T-helper 2 cell treated with Interferon-gamma antibody and Interleukin-4, amounts not matched to agents 5 μg/mL and 100 μg/mL, for 36 hours (primary cell): ENCODE results near the gene SLC15A4.
A peak's percentile ranks its signal among the peaks of the same experiment; 100 is the strongest.

Experiments
- DNase-seq: peaks from one replicate; pipeline ENCODE4 v3.0.0; 2021; ENCODE audit warnings: low spot score
- H3K27ac Mint-ChIP-seq: one replicate; pipeline ENCODE4 v1.8.0; 2021; ENCODE audit warnings: mild to moderate bottlenecking, mixed read lengths
- H3K27me3 Mint-ChIP-seq: one replicate; pipeline ENCODE4 v1.8.0; 2021; ENCODE audit warnings: low read depth, mixed read lengths
- H3K36me3 Mint-ChIP-seq: one replicate; pipeline ENCODE4 v1.8.0; 2021; ENCODE audit warnings: low read depth, mixed read lengths
- H3K4me1 Mint-ChIP-seq: one replicate; pipeline ENCODE4 v1.8.0; 2021; ENCODE audit warnings: low read depth, mixed read lengths
- H3K4me3 Mint-ChIP-seq: one replicate; pipeline ENCODE4 v1.8.0; 2022; ENCODE audit warnings: mild to moderate bottlenecking, moderate library complexity, mixed read lengths
- H3K9me3 Mint-ChIP-seq: one replicate; pipeline ENCODE4 v1.8.0; 2021; ENCODE audit warnings: mixed read lengths

SLC15A4 gene

DNA sequence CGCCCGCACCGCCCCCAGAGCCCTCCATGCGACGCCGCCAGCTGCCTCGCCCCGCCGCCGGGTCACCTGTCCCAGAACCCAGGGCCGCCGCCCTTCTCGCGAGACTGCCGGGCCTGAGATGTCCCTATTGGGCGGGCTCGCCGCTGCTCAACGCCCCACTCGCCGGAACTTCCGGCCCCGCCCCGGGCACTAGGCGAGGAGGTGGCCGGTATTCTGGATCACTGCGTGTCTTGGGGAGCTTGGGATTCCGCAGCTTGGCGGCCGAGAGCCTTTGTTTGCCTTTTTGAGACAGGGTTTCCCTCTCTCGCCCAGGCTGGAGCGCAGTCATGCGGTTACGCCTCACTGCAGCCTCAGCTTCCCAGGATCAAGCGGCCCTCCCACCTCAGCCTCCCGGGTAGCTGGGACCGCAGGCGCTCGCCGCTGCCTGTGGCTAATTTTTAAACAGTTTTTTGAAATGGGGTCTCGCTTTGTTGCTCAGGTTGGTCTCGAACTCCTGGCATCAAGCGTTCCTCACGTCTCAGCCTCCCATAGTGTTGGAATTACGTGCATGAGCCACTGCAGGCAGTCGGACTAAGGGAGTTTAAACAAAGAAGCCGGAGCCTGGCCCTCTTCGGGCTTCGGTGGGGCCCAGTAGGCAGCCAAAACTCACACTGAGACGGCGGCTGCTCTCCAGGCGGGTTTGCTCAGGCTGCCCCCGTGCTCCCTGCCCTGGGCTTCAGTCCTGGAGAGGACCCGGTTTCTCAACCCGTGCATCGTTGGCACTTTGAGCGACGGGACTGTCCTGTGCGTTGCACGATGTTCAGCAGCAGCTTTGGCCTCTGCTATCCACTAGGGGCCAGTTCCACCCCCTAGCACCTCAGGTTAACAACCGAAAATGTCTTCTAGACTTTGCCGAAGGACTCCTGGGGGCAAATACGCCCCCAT lies at the start of gene SLC15A4:
Gene SLC15A4 (minus strand): TSS at position 43 of the 924 bp plus-strand sequence. CDS start 15 bp downstream, at position 28.
- H3K9me3 Mint-ChIP-seq, result peaks cover 7% of the 10 kb centered on the region
- DNase-seq, result peak; percentile 96
- peaks cover 34% of the 10 kb centered on the region for H3K4me1 Mint-ChIP-seq
- no peaks in the 10 kb centered on the region for H3K27me3 Mint-ChIP-seq
- peak within 1 kb of the TSS; percentile 87 for H3K4me3 Mint-ChIP-seq
- H3K27ac Mint-ChIP-seq, result peak within 1 kb of the TSS; percentile 85
- peaks cover 14% of the 10 kb centered on the region for H3K36me3 Mint-ChIP-seq

DNA sequence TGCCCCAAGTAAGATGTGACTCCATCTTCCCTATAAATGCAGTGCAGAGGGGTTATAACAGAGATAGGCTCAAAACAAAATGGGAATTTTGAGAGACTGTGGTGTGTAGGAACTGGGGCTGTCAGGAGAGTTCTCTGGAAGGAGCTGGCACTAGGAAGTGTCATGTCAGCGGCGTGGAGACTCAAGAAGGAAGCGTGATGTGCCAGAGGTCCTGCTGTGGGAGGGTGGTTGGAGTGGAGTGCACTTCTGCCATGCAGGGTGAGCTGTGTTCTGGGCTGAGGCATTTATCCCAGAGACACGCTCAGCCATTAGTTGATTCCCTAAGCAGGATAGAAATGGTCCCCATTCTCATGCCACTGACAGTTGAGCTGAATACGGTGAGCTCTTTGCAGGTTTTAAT lies 48.5 kb upstream of the SLC15A4 start:
- no peak for DNase-seq
- Mint-ChIP-seq H3K27me3 (no peaks in the 10 kb centered on the region), H3K4me3 (no peak overlapping the region)

DNA sequence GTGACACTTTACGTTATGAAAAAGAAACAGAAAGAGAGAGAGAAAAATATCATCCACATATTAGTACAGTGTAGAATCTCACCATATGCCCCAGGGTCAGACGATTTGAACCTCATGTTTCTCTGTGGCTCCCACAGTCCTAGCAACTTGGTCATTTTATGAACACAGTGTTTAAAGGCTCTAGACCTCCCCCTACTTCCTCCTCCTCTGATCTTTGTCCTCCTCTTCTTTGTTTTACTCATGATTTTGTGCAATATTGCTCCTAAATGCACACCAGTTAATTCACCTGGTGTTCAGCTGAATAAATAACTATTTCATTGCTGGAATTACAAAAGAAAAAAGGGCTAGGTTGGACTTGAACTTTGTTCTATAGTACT lies 47.7 kb upstream of the SLC15A4 start:
- no peaks in the 10 kb centered on the region for H3K4me1 Mint-ChIP-seq
- H3K4me3 Mint-ChIP-seq, result no peak overlapping the region
- H3K36me3 Mint-ChIP-seq, result peaks cover 2% of the 10 kb centered on the region
- H3K9me3 Mint-ChIP-seq, result peaks cover 11% of the 10 kb centered on the region
- no peak for DNase-seq
- no peak overlapping the region for H3K27ac Mint-ChIP-seq
- no peaks in the 10 kb centered on the region for H3K27me3 Mint-ChIP-seq

More for the DNA sequence above, 48.5 kb upstream of the SLC15A4 start:
- Mint-ChIP-seq H3K9me3 (peaks cover 19% of the 10 kb centered on the region), H3K27ac (no peak overlapping the region), H3K4me1 (no peaks in the 10 kb centered on the region), H3K36me3 (peaks cover 2% of the 10 kb centered on the region)

DNA sequence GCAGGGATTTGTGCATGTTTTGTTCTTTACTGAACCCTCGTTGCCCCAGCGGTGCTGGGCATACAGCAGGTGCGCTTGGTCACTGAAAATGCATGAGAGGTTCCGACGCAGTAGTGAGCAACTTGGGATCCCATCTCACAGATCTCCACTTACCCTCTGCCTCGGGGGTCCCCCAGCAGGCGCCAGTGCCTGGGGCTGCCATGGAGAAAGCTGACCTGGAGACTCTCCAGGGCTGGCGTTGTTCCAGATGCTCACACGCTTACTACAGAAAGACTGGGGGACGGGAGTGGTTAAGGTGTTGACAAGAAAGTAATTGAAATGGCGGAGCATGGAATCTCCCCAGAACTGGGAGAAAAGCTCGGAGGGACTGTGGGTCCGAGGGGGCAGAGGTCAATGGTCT lies 43.7 kb upstream of the SLC15A4 start:
- no peak for DNase-seq
- Mint-ChIP-seq H3K36me3 (no peaks in the 10 kb centered on the region), H3K27ac (no peak overlapping the region), H3K27me3 (no peaks in the 10 kb centered on the region), H3K9me3 (no peaks in the 10 kb centered on the region), H3K4me3 (no peak overlapping the region), H3K4me1 (peaks cover 6% of the 10 kb centered on the region)

DNA sequence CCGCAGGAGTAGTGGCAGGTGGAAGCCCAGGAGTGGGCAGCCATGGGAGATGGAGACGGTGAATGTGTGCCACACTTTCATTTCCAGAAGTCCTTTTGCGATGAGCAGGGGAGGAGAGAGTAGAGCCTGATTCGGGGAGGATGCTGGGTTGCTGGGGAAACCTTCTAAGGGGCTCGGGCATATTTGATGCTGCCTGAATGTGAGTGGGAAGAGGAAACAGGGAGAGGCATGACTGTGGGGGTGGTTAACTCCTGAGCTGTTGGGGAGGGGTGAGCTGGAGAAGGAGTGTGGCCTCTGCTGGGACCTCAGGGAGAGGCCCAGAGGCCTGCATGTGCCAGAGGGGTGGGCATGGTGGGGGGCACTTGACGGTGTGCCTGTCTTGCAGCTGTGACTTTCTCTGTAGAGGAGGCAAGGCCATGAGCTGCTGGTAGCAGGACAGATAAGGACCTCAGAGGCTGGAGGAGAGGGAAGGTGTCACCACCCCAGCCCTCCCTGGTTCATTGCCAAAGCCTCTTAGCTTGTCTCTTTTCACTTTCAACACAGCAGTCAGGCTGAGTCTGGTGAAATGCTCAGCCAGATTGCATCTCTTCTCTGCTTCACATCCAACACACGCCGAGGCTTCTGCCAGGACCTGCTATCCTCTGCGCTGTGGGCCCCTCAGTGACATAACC lies 40.9 kb upstream of the SLC15A4 start:
- H3K9me3 Mint-ChIP-seq, result no peaks in the 10 kb centered on the region
- H3K27me3 Mint-ChIP-seq, result no peaks in the 10 kb centered on the region
- DNase-seq, result no peak
- H3K27ac Mint-ChIP-seq, result no peak overlapping the region
- H3K36me3 Mint-ChIP-seq, result no peaks in the 10 kb centered on the region
- no peak overlapping the region for H3K4me3 Mint-ChIP-seq
- peaks cover 6% of the 10 kb centered on the region for H3K4me1 Mint-ChIP-seq

DNA sequence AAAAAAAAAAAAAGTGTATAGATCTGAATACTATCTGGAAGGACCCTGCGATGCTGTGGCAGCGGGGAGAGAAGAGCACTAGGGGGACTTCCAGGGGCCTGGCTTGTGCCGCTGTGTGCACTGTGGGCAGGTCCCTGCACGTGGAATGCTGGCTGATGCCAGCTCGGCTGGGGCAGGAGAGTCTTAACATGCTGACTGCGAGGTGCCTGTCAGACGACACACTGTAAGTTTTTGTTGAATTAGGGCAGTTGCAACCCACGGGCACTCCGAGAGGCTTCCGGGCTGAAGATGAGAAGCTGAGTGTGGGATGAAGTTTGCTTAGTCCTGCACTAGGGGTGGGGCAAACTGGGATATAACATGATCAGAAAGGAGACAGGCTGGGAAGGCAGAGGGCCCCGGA lies 40.2 kb upstream of the SLC15A4 start:
- peaks cover 6% of the 10 kb centered on the region for H3K4me1 Mint-ChIP-seq
- H3K27ac Mint-ChIP-seq, result no peak overlapping the region
- no peaks in the 10 kb centered on the region for H3K9me3 Mint-ChIP-seq
- DNase-seq, result no peak
- H3K36me3 Mint-ChIP-seq, result no peaks in the 10 kb centered on the region
- peaks cover under 1% of the 10 kb centered on the region for H3K27me3 Mint-ChIP-seq
- no peak overlapping the region for H3K4me3 Mint-ChIP-seq

DNA sequence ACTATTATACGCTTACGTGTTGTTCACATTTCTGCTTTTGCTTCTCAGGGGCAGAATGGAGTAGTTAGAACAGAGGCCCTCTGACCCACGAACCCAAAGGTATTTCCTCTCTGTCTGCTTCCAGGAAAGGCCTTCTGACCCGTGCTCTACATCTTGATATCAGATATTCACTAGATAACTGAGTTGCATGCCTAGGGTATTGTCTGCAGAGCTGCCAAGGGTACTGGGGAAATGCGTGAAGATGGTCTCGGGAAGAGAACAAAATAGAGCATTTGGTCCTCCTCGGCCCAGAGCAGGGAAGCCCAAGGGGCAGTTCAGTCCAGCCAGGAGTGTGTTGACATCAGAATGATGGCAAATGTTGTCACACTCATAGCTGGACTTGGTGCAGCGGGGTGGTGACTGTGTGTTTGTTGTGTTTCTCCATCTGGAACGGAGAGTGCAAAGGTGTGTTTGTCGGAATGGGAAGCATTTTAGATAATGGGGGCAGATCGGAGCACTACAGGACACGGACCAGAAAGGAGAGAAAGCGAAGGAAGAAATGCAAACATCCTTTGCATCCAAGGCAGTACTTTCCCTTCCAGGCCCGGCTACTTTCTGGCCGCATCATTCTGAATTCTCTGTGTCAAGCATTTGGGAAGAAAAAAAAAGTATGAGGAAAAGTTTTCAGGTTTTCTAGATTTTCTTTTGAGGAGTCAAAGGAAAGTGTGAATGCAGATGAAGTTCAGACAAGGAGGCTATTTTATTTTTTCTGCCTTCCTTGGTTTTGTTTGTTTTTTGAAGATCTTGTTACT lies 37.7 kb upstream of the SLC15A4 start:
- Mint-ChIP-seq H3K27ac (no peak overlapping the region), H3K36me3 (no peaks in the 10 kb centered on the region), H3K27me3 (peaks cover 6% of the 10 kb centered on the region), H3K4me3 (no peak overlapping the region), H3K9me3 (no peaks in the 10 kb centered on the region), H3K4me1 (peaks cover 6% of the 10 kb centered on the region)
- no peak for DNase-seq

DNA sequence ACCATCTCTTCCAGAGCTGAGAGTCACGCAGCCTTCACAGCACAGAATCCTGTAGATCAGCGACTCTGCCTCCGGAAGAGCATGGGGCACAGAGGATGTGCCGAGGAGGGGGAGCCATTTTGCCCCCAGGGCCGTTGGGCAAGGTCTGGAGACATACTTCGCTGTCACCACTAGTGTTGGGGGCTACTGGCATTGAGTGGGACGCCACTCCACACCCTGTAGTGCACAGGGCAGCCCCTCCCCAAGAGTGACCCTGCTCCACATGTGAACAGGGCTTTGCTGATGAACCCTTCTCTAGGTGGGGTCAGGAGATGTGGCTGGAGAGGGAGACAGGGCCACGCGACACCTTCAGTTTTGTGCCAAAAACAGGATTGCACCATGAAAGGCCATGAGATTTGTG lies 35.6 kb upstream of the SLC15A4 start:
- Mint-ChIP-seq H3K4me1 (peaks cover 2% of the 10 kb centered on the region), H3K36me3 (no peaks in the 10 kb centered on the region), H3K4me3 (no peak overlapping the region), H3K27ac (no peak overlapping the region), H3K27me3 (peaks cover 18% of the 10 kb centered on the region), H3K9me3 (no peaks in the 10 kb centered on the region)
- DNase-seq, result no peak

DNA sequence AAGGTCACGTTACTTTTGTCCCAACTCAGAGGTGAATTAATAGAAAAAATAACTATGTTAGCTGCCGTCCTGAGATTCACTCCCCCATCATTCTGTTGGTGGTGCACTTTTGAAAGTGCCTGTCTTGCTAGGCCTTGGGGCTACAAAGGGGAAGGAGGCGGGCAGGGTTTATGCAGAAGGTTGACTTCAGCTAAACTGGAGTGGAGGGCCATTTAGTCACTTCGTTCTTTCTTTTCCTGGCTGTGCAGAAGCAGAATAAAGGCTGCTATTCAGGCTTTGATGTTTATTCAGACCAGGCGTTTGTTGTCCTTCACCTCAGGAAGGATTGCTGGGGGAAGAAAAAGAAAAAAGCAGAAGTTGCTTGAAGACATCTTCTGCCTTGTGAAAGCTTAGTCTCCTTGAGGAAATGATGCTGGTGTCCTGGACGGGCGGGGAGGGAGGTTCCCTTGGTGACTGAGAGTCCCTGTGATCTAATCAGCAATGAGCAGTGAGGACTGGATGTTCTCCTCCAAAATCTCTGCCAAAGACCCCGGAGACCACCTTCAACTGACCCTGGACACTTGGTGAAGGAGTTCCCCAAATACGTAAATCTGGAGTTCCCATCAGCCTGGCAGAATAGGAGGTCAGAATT lies 33.5 kb upstream of the SLC15A4 start:
- no peak overlapping the region for H3K27ac Mint-ChIP-seq
- H3K36me3 Mint-ChIP-seq, result no peaks in the 10 kb centered on the region
- no peaks in the 10 kb centered on the region for H3K9me3 Mint-ChIP-seq
- no peaks in the 10 kb centered on the region for H3K4me1 Mint-ChIP-seq
- peaks cover 26% of the 10 kb centered on the region for H3K27me3 Mint-ChIP-seq
- no peak overlapping the region for H3K4me3 Mint-ChIP-seq
- no peak for DNase-seq

DNA sequence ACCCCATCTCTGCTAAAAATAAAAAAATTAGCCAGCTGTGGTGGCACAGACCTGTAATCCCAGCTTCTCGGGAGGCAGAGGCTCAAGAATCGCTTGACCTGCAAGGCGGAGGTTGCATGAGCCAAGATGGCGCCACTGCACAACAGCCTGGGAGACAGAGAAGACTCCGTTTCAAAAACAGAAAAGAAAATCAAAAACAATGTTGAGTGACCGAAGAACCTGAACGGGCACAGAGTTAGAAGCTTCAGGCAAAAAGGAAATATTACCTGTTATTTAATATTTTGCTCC lies 33.0 kb upstream of the SLC15A4 start:
- Mint-ChIP-seq H3K27ac (no peak overlapping the region), H3K4me3 (no peak overlapping the region), H3K36me3 (no peaks in the 10 kb centered on the region), H3K9me3 (no peaks in the 10 kb centered on the region), H3K4me1 (no peaks in the 10 kb centered on the region), H3K27me3 (peaks cover 31% of the 10 kb centered on the region)
- DNase-seq, result no peak

DNA sequence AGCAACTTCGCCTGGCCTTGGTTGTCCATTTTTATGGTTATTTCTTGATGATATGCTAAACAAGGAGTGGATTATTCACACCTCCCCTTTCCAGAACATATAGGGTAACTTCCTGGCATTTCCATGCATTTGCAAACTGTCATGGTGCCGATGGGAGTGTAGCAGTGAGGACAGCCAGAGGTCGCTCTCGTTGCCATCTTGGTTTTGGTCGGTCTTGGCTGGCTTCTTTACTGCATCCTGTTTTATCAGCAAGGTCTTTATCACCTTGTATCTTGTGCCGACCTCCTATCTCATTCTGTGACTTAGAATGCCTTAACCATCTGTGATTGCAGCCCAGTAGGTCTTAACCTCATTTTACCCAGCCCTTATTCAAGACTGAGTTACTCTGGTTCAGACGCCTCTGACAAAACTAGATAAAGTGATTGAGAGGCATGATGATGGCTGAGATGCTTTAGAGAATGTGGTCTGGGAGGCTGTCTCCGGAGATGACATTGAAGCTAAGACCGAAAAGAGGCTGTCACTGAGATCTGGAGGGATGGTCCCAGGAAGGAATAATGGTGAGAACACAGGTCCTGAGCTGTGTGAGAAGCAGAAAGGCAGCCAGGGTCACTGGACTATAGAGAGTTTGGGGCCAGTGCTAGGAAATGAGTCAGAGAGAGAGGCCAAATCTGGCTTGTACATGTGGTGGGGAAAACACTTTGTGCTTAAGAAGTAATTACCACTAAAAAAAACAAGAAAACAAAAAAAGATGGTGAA lies 32.5 kb upstream of the SLC15A4 start:
- Mint-ChIP-seq H3K9me3 (no peaks in the 10 kb centered on the region), H3K27ac (no peak overlapping the region), H3K27me3 (peaks cover 32% of the 10 kb centered on the region), H3K4me3 (no peak overlapping the region), H3K36me3 (no peaks in the 10 kb centered on the region), H3K4me1 (no peaks in the 10 kb centered on the region)
- DNase-seq, result no peak

DNA sequence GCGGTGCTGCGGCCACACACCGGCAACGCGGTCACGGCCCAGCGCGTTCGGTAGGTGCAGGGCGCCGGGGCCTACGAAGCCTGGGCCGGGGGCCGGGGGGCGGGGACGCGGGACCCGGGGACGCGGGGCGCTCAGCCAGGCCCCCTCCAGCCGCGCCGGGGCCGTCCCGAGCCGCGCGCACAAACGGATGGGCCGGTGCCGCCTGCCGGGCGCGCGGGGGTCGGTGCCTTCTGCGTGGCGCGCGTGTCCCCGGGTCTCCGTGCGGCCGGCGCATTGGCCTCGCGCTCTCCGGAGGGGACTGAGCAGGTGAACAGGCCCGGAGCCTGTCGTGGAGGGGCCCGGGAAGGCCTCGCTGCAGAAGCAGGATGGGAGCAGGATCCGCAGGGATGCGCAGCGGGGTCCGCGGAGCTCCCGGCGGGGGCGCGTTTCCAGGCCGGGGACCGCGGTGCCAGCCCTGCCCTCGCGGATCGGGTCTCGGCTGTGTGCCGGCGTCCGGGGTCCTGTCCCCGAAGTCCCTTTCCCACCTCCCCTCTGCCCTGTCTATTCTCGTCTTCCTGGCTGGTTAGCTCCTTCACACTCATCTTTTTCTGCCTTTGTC lies 29.9 kb upstream of the SLC15A4 start:
- H3K4me1 Mint-ChIP-seq, result no peaks in the 10 kb centered on the region
- H3K36me3 Mint-ChIP-seq, result no peaks in the 10 kb centered on the region
- H3K9me3 Mint-ChIP-seq, result no peaks in the 10 kb centered on the region
- peaks cover 43% of the 10 kb centered on the region for H3K27me3 Mint-ChIP-seq
- peak overlapping the region; percentile 61 for H3K4me3 Mint-ChIP-seq
- no peak overlapping the region for H3K27ac Mint-ChIP-seq
- DNase-seq, result no peak
